ENCODE data around the gene BEST4.

DNA sequence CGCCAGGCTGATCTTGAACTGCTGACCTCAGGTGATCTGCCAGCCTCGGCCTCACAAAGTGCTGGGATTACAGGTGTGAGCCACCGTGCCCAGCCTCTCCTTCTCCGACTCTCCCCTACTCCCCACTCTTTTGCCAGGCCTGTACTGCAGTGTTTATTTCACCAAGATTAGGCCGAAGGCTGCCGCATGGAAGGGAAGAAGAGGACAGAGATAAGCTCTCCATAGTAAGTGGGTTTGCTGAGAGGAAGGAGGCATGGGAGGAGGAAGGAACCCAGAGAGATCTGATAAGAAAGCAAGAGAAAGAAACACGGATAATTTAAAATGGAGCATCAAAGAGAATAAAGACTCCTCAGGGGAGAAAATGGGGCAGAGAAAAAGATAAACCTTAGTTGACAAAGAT is 46.4 kb upstream of the BEST4 start:
- TF ChIP-seq POLR2A (IDR thresholded peaks at IDR 0.05; ENCODE audit: extremely low read depth, insufficient read length) (no peak), MYC (IDR thresholded peaks at IDR 0.05; ENCODE audit: low read depth, low read length) (no peak)
- TF ChIP-seq, protein P1, sequence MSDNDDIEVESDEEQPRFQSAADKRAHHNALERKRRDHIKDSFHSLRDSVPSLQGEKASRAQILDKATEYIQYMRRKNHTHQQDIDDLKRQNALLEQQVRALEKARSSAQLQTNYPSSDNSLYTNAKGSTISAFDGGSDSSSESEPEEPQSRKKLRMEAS (IDR thresholded peaks at IDR 0.05; ENCODE audit: low read depth, low read length): no peak
- TF ChIP-seq, protein P2, sequence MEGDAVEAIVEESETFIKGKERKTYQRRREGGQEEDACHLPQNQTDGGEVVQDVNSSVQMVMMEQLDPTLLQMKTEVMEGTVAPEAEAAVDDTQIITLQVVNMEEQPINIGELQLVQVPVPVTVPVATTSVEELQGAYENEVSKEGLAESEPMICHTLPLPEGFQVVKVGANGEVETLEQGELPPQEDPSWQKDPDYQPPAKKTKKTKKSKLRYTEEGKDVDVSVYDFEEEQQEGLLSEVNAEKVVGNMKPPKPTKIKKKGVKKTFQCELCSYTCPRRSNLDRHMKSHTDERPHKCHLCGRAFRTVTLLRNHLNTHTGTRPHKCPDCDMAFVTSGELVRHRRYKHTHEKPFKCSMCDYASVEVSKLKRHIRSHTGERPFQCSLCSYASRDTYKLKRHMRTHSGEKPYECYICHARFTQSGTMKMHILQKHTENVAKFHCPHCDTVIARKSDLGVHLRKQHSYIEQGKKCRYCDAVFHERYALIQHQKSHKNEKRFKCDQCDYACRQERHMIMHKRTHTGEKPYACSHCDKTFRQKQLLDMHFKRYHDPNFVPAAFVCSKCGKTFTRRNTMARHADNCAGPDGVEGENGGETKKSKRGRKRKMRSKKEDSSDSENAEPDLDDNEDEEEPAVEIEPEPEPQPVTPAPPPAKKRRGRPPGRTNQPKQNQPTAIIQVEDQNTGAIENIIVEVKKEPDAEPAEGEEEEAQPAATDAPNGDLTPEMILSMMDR (IDR thresholded peaks at IDR 0.05; ENCODE audit: low read depth, low read length): no peak
